NB4 (cell line): Measurements from ENCODE around the gene CD300LF.

ENCODE experiments used
- POLR2A ChIP-seq: IDR thresholded peaks from 2 replicates; pipeline ENCODE4 v1.6.1; 2011; ENCODE audit warnings: mild to moderate bottlenecking; ENCODE audit not compliant: insufficient read length; ENCODE audit errors: extremely low read depth
- TF ChIP-seq, protein P1 (sequence below): IDR thresholded peaks from one replicate; pipeline ENCODE4 v1.5.1; 2012; ENCODE audit warnings: low read depth, low read length

DNA sequence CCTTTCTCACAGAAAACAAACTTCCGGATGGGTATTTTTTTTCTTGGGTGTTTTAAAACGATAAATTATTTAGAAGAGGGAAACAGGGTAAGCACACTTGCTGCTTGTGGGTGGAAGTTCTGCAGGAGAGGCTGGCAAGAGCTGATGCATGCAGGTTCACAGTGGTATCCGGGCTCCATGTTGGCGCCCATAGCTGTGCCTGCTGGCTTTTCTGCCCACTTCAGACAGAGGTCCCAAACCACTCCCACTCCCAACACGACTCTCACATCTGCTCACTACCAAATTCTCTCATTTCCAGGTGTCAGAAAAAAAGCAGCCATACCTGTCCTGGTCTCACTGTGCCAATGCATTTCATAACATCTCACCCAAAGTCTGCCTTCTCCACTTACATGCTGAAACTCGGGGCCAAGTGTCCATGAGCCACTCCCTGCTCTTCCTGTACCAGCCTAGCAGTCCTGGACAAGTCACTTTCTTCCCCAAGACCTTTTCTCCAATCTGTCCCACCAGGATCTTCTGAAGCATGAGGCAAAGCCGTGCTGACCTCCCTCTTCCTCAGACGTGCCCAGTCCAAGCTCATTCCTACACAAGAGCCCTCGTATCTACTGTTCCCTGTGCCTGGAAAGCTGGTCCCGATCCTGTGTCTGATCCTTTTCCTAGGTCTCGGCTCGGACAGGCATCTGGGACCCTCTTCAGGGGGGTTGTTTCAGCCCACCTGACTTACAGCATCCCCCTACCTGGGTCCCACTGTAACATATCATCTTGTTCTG, 1.5 kb downstream of the CD300LF start:
- TF ChIP-seq, protein P1, sequence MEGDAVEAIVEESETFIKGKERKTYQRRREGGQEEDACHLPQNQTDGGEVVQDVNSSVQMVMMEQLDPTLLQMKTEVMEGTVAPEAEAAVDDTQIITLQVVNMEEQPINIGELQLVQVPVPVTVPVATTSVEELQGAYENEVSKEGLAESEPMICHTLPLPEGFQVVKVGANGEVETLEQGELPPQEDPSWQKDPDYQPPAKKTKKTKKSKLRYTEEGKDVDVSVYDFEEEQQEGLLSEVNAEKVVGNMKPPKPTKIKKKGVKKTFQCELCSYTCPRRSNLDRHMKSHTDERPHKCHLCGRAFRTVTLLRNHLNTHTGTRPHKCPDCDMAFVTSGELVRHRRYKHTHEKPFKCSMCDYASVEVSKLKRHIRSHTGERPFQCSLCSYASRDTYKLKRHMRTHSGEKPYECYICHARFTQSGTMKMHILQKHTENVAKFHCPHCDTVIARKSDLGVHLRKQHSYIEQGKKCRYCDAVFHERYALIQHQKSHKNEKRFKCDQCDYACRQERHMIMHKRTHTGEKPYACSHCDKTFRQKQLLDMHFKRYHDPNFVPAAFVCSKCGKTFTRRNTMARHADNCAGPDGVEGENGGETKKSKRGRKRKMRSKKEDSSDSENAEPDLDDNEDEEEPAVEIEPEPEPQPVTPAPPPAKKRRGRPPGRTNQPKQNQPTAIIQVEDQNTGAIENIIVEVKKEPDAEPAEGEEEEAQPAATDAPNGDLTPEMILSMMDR: no peak
- no peak for TF ChIP-seq POLR2A
